Endothelial cell of umbilical vein (primary cell): ENCODE results near the gene MAP4K2. TPM values are rescaled to one million over a fixed set of nuclear protein-coding genes. Genes with fewer than 3 reads are reported as not detected.
A peak's percentile ranks its signal among the peaks of the same experiment; 100 is the strongest.

ENCODE experiments used
- BruUV-seq: library from RNA; stranded (reverse); fragments of 400-500 nt; replicated peaks from 2 replicates; lab custom pipeline; 2021; lab: Mats Ljungman, UMichigan
- CTCF ChIA-PET: fragments of 300-600, 350-600 bp; sonication (Branson Sonifier 250); formaldehyde crosslinking; loops from one replicate; lab custom pipeline; 2021; ENCODE audit warnings: antibody characterized with exemption, inconsistent platforms; lab: Charles Lee
- POLR2A ChIA-PET: fragments of 300-600, 350-600 bp; sonication (Branson Sonifier 250); formaldehyde crosslinking; loops from one replicate; lab custom pipeline; 2021; ENCODE audit warnings: antibody characterized with exemption, inconsistent platforms; lab: Charles Lee
- DNase-seq: peaks from one replicate; pipeline ENCODE4 v3.0.0-alpha.2; 2011; ENCODE audit warnings: low read depth, low spot score
- FAIRE-seq: peaks from 2 replicates; lab custom pipeline; 2011; peaks lifted over from hg19 to GRCh38; lab: Jason Lieb, UNC
- H2AFZ ChIP-seq: 2 replicates; pipeline ENCODE4 v1.6.0; 2012; ENCODE audit warnings: low read depth, low read length, control low read depth, inconsistent platforms
- H3K27ac ChIP-seq: 2 replicates; pipeline ENCODE4 v1.5.1; 2011; ENCODE audit warnings: low read depth, mild to moderate bottlenecking, control low read depth, low read length, moderate library complexity; ENCODE audit not compliant: insufficient read depth
- H3K27me3 ChIP-seq, 2 experiments: 2 replicates each; pipeline versions ENCODE4 v1.6.0 to v1.6.1; 2011; ENCODE audit warnings: low read length in 2 of 2, mixed read lengths in 1 of 2; ENCODE audit not compliant: control insufficient read depth in 2 of 2, insufficient read depth in 2 of 2
- H3K36me3 ChIP-seq, 2 experiments: 2 replicates in 1 of 2; 3 replicates in 1 of 2; pipeline ENCODE4 v1.5.1; 2011; ENCODE audit warnings: low read length in 2 of 2, mild to moderate bottlenecking in 1 of 2, moderate library complexity in 1 of 2; ENCODE audit not compliant: control insufficient read depth in 2 of 2, insufficient read depth in 2 of 2; ENCODE audit errors: extremely low read depth in 1 of 2
- H3K4me1 ChIP-seq: 3 replicates; pipeline ENCODE4 v1.5.1; 2011; ENCODE audit warnings: mild to moderate bottlenecking, low read length; ENCODE audit not compliant: control insufficient read depth, insufficient read depth; ENCODE audit errors: extremely low read depth
- H3K4me2 ChIP-seq: 2 replicates; pipeline ENCODE4 v1.6.1; 2011; ENCODE audit warnings: low read length, control low read depth, mixed read lengths; ENCODE audit not compliant: insufficient read depth
- H3K4me3 ChIP-seq, 3 experiments: fragments of 200-600 bp in 1 of 3; sonication (generic), shearing (Covaris generic) in 1 of 3; replicated peaks in 1 of 3; 2 replicates each; pipeline ENCODE4 v1.5.1; 2011 to 2016; ENCODE audit warnings: control low read depth in 3 of 3, low read length in 3 of 3, mild to moderate bottlenecking in 2 of 3, inconsistent platforms in 1 of 3, low read depth in 1 of 3, moderate library complexity in 1 of 3; ENCODE audit not compliant: insufficient read depth in 1 of 3
- H3K79me2 ChIP-seq: 2 replicates; pipeline ENCODE4 v1.6.0; 2012; ENCODE audit warnings: low read length, inconsistent platforms; ENCODE audit not compliant: control insufficient read depth, insufficient read depth
- H3K9ac ChIP-seq: replicated peaks from 2 replicates; pipeline ENCODE3; 2011; ENCODE audit warnings: low read length, control low read depth; ENCODE audit not compliant: insufficient read depth; ENCODE audit errors: extremely low read depth
- H3K9me1 ChIP-seq: replicated peaks from 3 replicates; pipeline ENCODE4 v1.6.0; 2011; ENCODE audit warnings: mild to moderate bottlenecking, low read length; ENCODE audit not compliant: control insufficient read depth, insufficient read depth; ENCODE audit errors: extremely low read depth
- H3K9me3 ChIP-seq: replicated peaks from 2 replicates; pipeline ENCODE4 v1.5.1; 2012; ENCODE audit warnings: low read length, inconsistent platforms; ENCODE audit not compliant: control insufficient read depth, insufficient read depth
- H4K20me1 ChIP-seq: replicated peaks from 2 replicates; pipeline ENCODE3; 2011; ENCODE audit warnings: mild to moderate bottlenecking, low read length; ENCODE audit not compliant: control insufficient read depth, insufficient read depth; ENCODE audit errors: extremely low read depth
- CTCF ChIP-seq, 2 donors: IDR thresholded peaks; 1 replicate in 1 of 2; 2 replicates in 1 of 2; pipeline ENCODE4 v1.5.1; 2011; ENCODE audit warnings: low read length in 2 of 2, mild to moderate bottlenecking in 2 of 2, moderate library complexity in 2 of 2, control low read depth in 1 of 2, inconsistent platforms in 1 of 2, low read depth in 1 of 2; ENCODE audit not compliant: insufficient read depth in 1 of 2; ENCODE audit errors: extremely low read depth in 1 of 2
- EZH2 ChIP-seq: IDR thresholded peaks from 2 replicates; pipeline ENCODE4 v1.6.1; 2012; ENCODE audit warnings: borderline replicate concordance, low read depth, mild to moderate bottlenecking, moderate library complexity, low read length, inconsistent platforms; ENCODE audit not compliant: severe bottlenecking
- FOS ChIP-seq: IDR thresholded peaks from 2 replicates; pipeline ENCODE4 v1.6.1; 2011; ENCODE audit warnings: mild to moderate bottlenecking, low read length, moderate library complexity, borderline replicate concordance; ENCODE audit not compliant: insufficient read depth
- GATA2 ChIP-seq: IDR thresholded peaks from 2 replicates; pipeline ENCODE4 v1.7.0; 2011; ENCODE audit warnings: low read depth, mild to moderate bottlenecking, moderate library complexity, mixed read lengths, low read length; ENCODE audit not compliant: insufficient read length, insufficient read depth
- JUN ChIP-seq: IDR thresholded peaks from 2 replicates; pipeline ENCODE4 v1.6.1; 2011; ENCODE audit warnings: borderline replicate concordance, low read depth; ENCODE audit not compliant: insufficient read length, insufficient read depth
- MAX ChIP-seq: IDR thresholded peaks from 2 replicates; pipeline ENCODE4 v1.6.1; 2011; ENCODE audit not compliant: insufficient read depth, insufficient read length
- MYC ChIP-seq: IDR thresholded peaks from one replicate; pipeline ENCODE4 v1.6.1; 2011; ENCODE audit warnings: mild to moderate bottlenecking, low read depth, low read length
- POLR2A ChIP-seq: IDR thresholded peaks from 2 replicates; pipeline ENCODE4 v1.6.1; 2012; ENCODE audit warnings: low read depth, mild to moderate bottlenecking, control low read depth, low read length
- POLR2AphosphoS5 ChIP-seq: IDR thresholded peaks from 2 replicates; pipeline ENCODE4 v1.6.1; 2012; ENCODE audit warnings: low read depth, mild to moderate bottlenecking, control low read depth, low read length, moderate library complexity; ENCODE audit not compliant: insufficient read depth
- dilution Hi-C: fragments of 300-500 bp; cut with MboI; formaldehyde crosslinking; loops from one replicate; pipeline ENCODE4 v1.15.0; 2019; ENCODE audit warnings: low sequenced_read_pairs; ENCODE audit not compliant: extremely low pct_ligation_motif_present
- intact Hi-C: fragments of 100-400 bp; cut with micrococcal nuclease; formaldehyde crosslinking; loops from one replicate; pipeline ENCODE4 v1.10.0; 2022
- polyA plus RNA-seq, 4 experiments: library from polyadenylated mRNA; depleted of rRNA in 3 of 4; stranded (reverse) in 3 of 4; unstranded in 1 of 4; fragments of >200 nt; gene quantifications; 2 replicates each; pipeline versions ENCODE4 v1.2.1 to v1.2.3, GENCODE V29; 2011 to 2012; ENCODE audit warnings: missing spikeins in 1 of 4
- total RNA-seq: library from RNA; stranded (reverse); gene quantifications from 2 replicates; pipeline ENCODE4 v1.2.3, GENCODE V29; 2021

Gene MAP4K2
- total and polyA plus RNA-seq, 2 donors (not counting 3 experiments of a cell fraction or from before 2014, with no cell fraction given) = 43.3 to 44.0 TPM

- no peaks in the 10 kb centered on the region for H4K20me1 ChIP-seq
- no peaks in the 10 kb centered on the region for H3K27me3 ChIP-seq
- H2AFZ ChIP-seq = peak within 1 kb of the TSS; percentile 33
- H3K79me2 ChIP-seq = no peaks in the 10 kb centered on the region
- peak; percentile 19 for TF ChIP-seq POLR2A
- TF ChIP-seq JUN = no peak
- TF ChIP-seq MYC = no peak
- TF ChIP-seq GATA2 = no peak
- TF ChIP-seq MAX = no peak
- TF ChIP-seq FOS = no peak
- TF ChIP-seq EZH2 = no peak
- peak; percentile 38 for TF ChIP-seq POLR2AphosphoS5
- TF ChIP-seq CTCF (IDR thresholded peaks at IDR 0.05; ENCODE audit: extremely low read depth in 1 of 2, insufficient read depth in 1 of 2, low read depth in 1 of 2, low read length in 2 of 2) = peak; percentile 67 to 80
- no peaks in the 10 kb centered on the region for H3K9me3 ChIP-seq
- ChIA-PET CTCF (interaction anchor here (0.6 to 8.2 kb wide), 31 partner anchors 10 to 381 kb away, joined by 3 to 168 read pairs (median 4); partner anchors contain the start of genes ARL2, BATF2, MAJIN and MAP4K2), POLR2A (interaction anchor here (0.5 kb wide), 1 partner anchor 36 kb away, joined by 5 read pairs; no protein-coding TSS in a partner anchor)
- dilution Hi-C loops = loop anchor here (10.0 kb wide), 1 partner anchor 50 kb away; no protein-coding TSS in a partner anchor
- H3K27ac ChIP-seq = no peak within 1 kb of the TSS
- BruUV-seq = no TSS peak
- H3K9me1 ChIP-seq = no peaks in the 10 kb centered on the region
- no peaks in the 10 kb centered on the region for H3K4me1 ChIP-seq
- H3K36me3 ChIP-seq = no peaks in the 10 kb centered on the region
- FAIRE-seq (peak; percentile 70), DNase-seq (peak; percentile 57)
- no peak within 1 kb of the TSS for H3K9ac ChIP-seq
- intact Hi-C loops = loop anchor here (2.0 kb wide), 2 partner anchors 42 to 58 kb away; partner anchors contain the start of gene MAP4K2
- peak within 1 kb of the TSS in 2 of 3 experiments; percentile 9 to 37 for H3K4me3 ChIP-seq
- peak within 1 kb of the TSS; percentile 6 for H3K4me2 ChIP-seq
These were observed 41.5 kb upstream of the MAP4K2 start, which contains the start of gene CDC42BPG for GRCh38 chr11:64844330-64845128. Gene CDC42BPG (minus strand): TSS chr11:64844653. CDS start chr11:64844569, 84 bp downstream.
